ENCODE measurements around the gene OR2AT4.
"Not testable (repeated sequence)": the region's sequence is repeated elsewhere in the genome, so short reads cannot be mapped to it uniquely, and the experiment has no call there.

OR2AT4 gene

GRCh38 chr11:75056814-75057213, 39.9 kb downstream of the OR2AT4 start:
- no peaks in the 10 kb centered on the region for H3K4me1 ChIP-seq (ENCODE audit: control insufficient read depth in 1 of 2, insufficient read depth in 1 of 2, low read depth in 1 of 2, low read length in 1 of 2)
- peaks cover 21% of the 10 kb centered on the region for H3K27me3 ChIP-seq
- no peaks in the 10 kb centered on the region for H3K9me3 ChIP-seq
- no peaks in the 10 kb centered on the region for H3K36me3 ChIP-seq
- no peak overlapping the region for H3K4me3 ChIP-seq (ENCODE audit: low read depth in 1 of 2, low read length in 1 of 2)
- H3K27ac ChIP-seq = no peak overlapping the region
- TF ChIP-seq CTCF (IDR thresholded peaks at IDR 0.05) = no peak

GRCh38 chr11:75055511-75055910, 41.2 kb downstream of the OR2AT4 start:
- TF ChIP-seq CTCF (IDR thresholded peaks at IDR 0.05) = no peak
- no peaks in the 10 kb centered on the region for H3K9me3 ChIP-seq
- peaks cover 21% of the 10 kb centered on the region for H3K27me3 ChIP-seq
- H3K4me1 ChIP-seq (ENCODE audit: control insufficient read depth in 1 of 2, insufficient read depth in 1 of 2, low read depth in 1 of 2, low read length in 1 of 2) = no peaks in the 10 kb centered on the region
- no peak overlapping the region for H3K27ac ChIP-seq
- H3K36me3 ChIP-seq = no peaks in the 10 kb centered on the region
- H3K4me3 ChIP-seq (ENCODE audit: low read depth in 1 of 2, low read length in 1 of 2) = no peak overlapping the region

GRCh38 chr11:75052457-75052856, 44.2 kb downstream of the OR2AT4 start:
- H3K27me3 ChIP-seq = peaks cover 4% of the 10 kb centered on the region
- no peak for TF ChIP-seq CTCF (IDR thresholded peaks at IDR 0.05)
- H3K27ac ChIP-seq = no peak overlapping the region
- no peak overlapping the region for H3K4me3 ChIP-seq (ENCODE audit: low read depth in 1 of 2, low read length in 1 of 2)
- H3K36me3 ChIP-seq = no peaks in the 10 kb centered on the region
- H3K9me3 ChIP-seq = no peaks in the 10 kb centered on the region
- no peaks in the 10 kb centered on the region for H3K4me1 ChIP-seq (ENCODE audit: control insufficient read depth in 1 of 2, insufficient read depth in 1 of 2, low read depth in 1 of 2, low read length in 1 of 2)

- no peak overlapping the region for H3K4me3 ChIP-seq (ENCODE audit: low read depth in 1 of 2, low read length in 1 of 2)
- no peaks in the 10 kb centered on the region for H3K4me1 ChIP-seq (ENCODE audit: control insufficient read depth in 1 of 2, insufficient read depth in 1 of 2, low read depth in 1 of 2, low read length in 1 of 2)
- no peak overlapping the region for H3K27ac ChIP-seq
- no peaks in the 10 kb centered on the region for H3K36me3 ChIP-seq
- no peak for TF ChIP-seq CTCF (IDR thresholded peaks at IDR 0.05)
- H3K9me3 ChIP-seq = no peaks in the 10 kb centered on the region
- peaks cover 4% of the 10 kb centered on the region for H3K27me3 ChIP-seq
Observed at GRCh38 chr11:75051043-75051442, 45.6 kb downstream of the OR2AT4 start.

- peaks cover 4% of the 10 kb centered on the region for H3K27me3 ChIP-seq
- no peaks in the 10 kb centered on the region for H3K9me3 ChIP-seq
- no peak for TF ChIP-seq CTCF (IDR thresholded peaks at IDR 0.05)
- H3K36me3 ChIP-seq = no peaks in the 10 kb centered on the region
- no peaks in the 10 kb centered on the region for H3K4me1 ChIP-seq (ENCODE audit: control insufficient read depth in 1 of 2, insufficient read depth in 1 of 2, low read depth in 1 of 2, low read length in 1 of 2)
- no peak overlapping the region for H3K27ac ChIP-seq
- no peak overlapping the region for H3K4me3 ChIP-seq (ENCODE audit: low read depth in 1 of 2, low read length in 1 of 2)
Observed at GRCh38 chr11:75050516-75050915, 46.2 kb downstream of the OR2AT4 start.

GRCh38 chr11:75049501-75050266, 47.0 kb downstream of the OR2AT4 start:
- not testable (repeated sequence) for H3K27me3 ChIP-seq; H3K9me3 ChIP-seq; H3K27ac ChIP-seq; H3K36me3 ChIP-seq; H3K4me3 ChIP-seq (ENCODE audit: low read depth in 1 of 2, low read length in 1 of 2); H3K4me1 ChIP-seq (ENCODE audit: control insufficient read depth in 1 of 2, insufficient read depth in 1 of 2, low read depth in 1 of 2, low read length in 1 of 2)
